ENCODE results near the gene OMP.

DNA sequence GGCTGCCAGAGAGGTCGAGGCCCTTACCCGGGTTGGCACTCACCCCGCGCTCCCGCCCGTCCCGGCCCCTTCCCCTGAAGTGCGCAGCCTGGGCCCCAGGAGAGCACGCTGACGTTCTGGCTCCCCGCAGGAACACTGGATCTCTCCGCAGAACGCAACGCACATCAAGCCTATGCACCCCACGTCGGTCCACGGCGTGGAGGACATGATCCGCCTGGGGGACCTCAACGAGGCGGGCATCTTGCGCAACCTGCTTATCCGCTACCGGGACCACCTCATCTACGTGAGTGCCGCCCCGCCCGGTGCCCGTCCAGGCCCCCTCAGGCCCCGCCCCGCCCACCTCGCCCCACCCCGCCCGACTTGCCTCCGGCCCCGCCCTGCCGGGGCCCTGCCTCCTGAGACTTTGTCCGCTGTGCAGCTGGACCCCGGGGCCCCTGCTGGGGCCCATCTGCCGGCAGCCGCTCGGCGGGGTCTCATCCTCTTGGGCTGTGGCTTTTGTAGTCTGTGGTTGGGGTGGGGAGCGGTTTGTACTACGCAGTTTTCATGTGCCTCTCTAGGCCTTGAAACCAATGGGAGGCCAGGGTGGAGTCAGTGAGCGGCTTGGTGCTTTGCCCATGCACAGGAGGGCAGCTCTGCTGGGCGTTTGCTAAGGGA, 45.2 kb downstream of the OMP start:
- TF ChIP-seq POLR2A (IDR thresholded peaks at IDR 0.05) (no peak), CTCF (IDR thresholded peaks at IDR 0.05) (no peak)

Data from uterus (tissue), 2 donors.